Activated naive CD8-positive, alpha-beta T cell treated with anti-CD3 and anti-CD28 coated beads, Interleukin-2, amount 50 U/mL, for 24 hours (primary cell): ENCODE measurements around the gene FERMT1.
"Not testable (repeated sequence)": the region's sequence is repeated elsewhere in the genome, so short reads cannot be mapped to it uniquely, and the experiment has no call there.

ENCODE experiments used
- ATAC-seq: fragments of 150-1000 bp; cut with Tn5 transposase; one replicate; pipeline ENCODE4 v1.10.0; 2021
- DNase-seq: peaks from one replicate; pipeline ENCODE4 v3.0.0; 2021
- H3K27ac Mint-ChIP-seq: one replicate; pipeline ENCODE4 v1.8.0; 2021; ENCODE audit warnings: mild to moderate bottlenecking, mixed read lengths
- H3K27me3 Mint-ChIP-seq: one replicate; pipeline ENCODE4 v1.8.0; 2021; ENCODE audit warnings: mixed read lengths
- H3K36me3 Mint-ChIP-seq: one replicate; pipeline ENCODE4 v1.8.0; 2021; ENCODE audit warnings: low read depth, mixed read lengths
- H3K4me1 Mint-ChIP-seq: one replicate; pipeline ENCODE4 v1.8.0; 2021; ENCODE audit warnings: mixed read lengths
- H3K4me3 Mint-ChIP-seq: one replicate; pipeline ENCODE4 v1.8.0; 2021; ENCODE audit warnings: mild to moderate bottlenecking, moderate library complexity, mixed read lengths
- H3K9me3 Mint-ChIP-seq: one replicate; pipeline ENCODE4 v1.8.0; 2021; ENCODE audit warnings: mixed read lengths

FERMT1 gene

DNA sequence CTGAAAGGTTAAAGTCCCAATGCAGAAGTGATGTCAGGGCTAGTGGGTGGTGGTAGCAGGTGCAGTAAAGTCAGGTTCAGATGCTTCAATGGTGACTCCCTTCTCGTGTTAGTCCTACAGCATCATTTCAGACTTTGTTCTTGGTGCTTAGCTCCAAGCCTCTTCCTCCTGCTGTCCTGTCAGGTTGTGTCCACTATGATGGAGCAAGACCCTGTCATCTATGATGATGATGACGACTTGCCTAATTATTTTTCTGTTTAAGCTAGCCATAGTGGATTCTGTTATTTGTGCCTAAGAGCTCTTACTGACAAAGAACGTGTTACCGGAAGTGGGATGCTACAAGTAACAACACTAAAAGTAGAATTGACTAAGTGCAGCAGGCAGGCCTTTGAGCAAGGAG is 5.0 kb upstream of the FERMT1 start:
- DNase-seq, result no peak
- Mint-ChIP-seq H3K9me3 (no peaks in the 10 kb centered on the region), H3K36me3 (no peaks in the 10 kb centered on the region), H3K27ac (no peak overlapping the region), H3K4me1 (peaks cover 3% of the 10 kb centered on the region), H3K4me3 (no peak overlapping the region), H3K27me3 (peaks cover 26% of the 10 kb centered on the region)
- ATAC-seq, result no peak

DNA sequence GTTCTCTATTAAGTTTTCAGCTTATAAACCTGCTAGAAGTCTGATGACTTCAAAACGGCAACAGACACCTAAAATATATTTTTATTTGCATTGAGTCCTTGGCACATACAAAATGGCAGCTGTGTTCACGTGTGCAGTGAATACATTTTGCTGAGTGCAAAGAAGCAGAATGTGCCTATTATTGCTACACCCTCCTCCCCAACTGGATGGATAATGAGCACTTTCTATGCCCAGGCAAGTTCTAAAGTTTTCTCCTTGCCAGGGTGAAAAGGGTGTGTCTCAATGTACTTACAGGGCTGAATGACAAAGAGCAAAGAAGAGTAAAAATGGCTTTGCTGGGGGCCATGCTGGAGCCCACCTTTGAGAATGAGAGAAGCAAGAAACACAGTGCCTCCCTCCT is 4.0 kb upstream of the FERMT1 start:
- peaks cover 29% of the 10 kb centered on the region for H3K27me3 Mint-ChIP-seq

GRCh38 chr20:6123649-6124014 is 802 bp upstream of the FERMT1 start:
- ATAC-seq, result no peak
- H3K36me3 Mint-ChIP-seq, result no peaks in the 10 kb centered on the region
- peaks cover 3% of the 10 kb centered on the region for H3K4me1 Mint-ChIP-seq
- DNase-seq, result no peak
- no peak overlapping the region for H3K27ac Mint-ChIP-seq
- no peaks in the 10 kb centered on the region for H3K9me3 Mint-ChIP-seq
- H3K27me3 Mint-ChIP-seq, result peaks cover 35% of the 10 kb centered on the region
- no peak overlapping the region for H3K4me3 Mint-ChIP-seq

More for the DNA sequence above, 4.0 kb upstream of the FERMT1 start:
- DNase-seq (no peak), ATAC-seq (no peak)
- Mint-ChIP-seq H3K9me3 (no peaks in the 10 kb centered on the region), H3K27ac (no peak overlapping the region), H3K4me1 (peaks cover 3% of the 10 kb centered on the region), H3K36me3 (no peaks in the 10 kb centered on the region), H3K4me3 (no peak overlapping the region)

DNA sequence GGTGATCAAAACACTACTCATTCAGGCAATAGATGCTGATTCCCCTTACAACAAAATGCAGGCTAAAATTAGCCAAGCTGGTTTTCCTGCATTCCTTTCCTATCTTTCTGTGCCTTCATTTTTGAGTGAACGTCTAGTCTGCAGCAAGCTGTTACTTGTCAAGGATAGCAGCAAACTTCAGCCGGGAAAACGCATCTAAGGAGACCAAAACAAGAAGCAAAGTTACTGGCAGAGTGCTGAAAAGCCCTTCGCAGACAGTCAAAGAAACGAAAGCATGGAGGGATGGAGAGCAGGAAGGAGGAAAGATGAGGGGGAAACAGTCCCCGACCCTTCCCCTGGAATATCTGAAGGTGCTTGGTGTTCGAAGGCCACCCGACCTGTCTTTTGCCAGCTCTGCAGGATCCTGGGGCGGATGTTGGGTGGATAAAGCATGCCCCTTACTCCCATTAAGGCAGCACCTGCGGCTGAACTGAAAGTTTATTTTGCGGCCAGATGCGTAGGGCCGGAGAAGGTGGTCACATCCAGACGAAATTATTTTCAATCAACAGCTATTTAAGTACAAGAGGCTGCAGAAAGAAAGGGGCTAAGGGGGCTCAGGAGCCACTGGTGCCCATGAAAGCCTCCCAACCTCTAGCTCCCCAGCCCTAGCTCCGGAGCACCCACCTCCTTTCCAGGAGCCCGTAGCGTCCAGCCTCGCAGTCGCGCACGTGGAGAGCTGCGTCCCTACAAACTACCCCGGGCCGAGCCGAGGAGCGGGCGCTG is 538 bp downstream of the FERMT1 start:
- H3K27ac Mint-ChIP-seq, result no peak overlapping the region
- peak overlapping the region; percentile 16 for H3K4me3 Mint-ChIP-seq
- no peaks in the 10 kb centered on the region for H3K9me3 Mint-ChIP-seq
- H3K4me1 Mint-ChIP-seq, result peaks cover 3% of the 10 kb centered on the region
- H3K27me3 Mint-ChIP-seq, result peaks cover 35% of the 10 kb centered on the region
- H3K36me3 Mint-ChIP-seq, result no peaks in the 10 kb centered on the region
- ATAC-seq (no peak), DNase-seq (no peak)

DNA sequence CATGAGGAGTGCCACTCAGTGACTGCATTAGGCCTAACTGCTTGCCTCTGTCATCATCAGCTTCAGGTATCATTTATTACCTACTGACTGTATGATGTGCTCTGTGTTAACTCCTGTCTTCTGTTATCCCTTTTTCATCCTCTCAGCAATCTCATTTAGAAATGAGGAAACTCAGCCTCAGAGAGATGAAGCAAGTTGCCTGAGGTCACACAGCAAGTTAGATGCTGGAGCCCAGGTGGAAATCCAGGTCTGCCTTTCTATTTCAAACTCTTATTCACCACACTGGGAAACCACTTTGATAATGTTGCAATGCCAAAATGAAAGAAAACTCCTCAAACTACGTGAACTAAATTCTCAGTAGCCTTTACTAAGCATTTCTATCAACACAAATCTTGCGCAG is 1.3 kb downstream of the FERMT1 start:
- peaks cover 33% of the 10 kb centered on the region for H3K27me3 Mint-ChIP-seq
- H3K36me3 Mint-ChIP-seq, result no peaks in the 10 kb centered on the region
- no peak overlapping the region for H3K27ac Mint-ChIP-seq
- ATAC-seq, result no peak
- no peaks in the 10 kb centered on the region for H3K9me3 Mint-ChIP-seq
- no peak overlapping the region for H3K4me3 Mint-ChIP-seq
- DNase-seq, result no peak
- H3K4me1 Mint-ChIP-seq, result peaks cover 3% of the 10 kb centered on the region

- Mint-ChIP-seq H3K36me3 (no peaks in the 10 kb centered on the region), H3K4me1 (peaks cover 3% of the 10 kb centered on the region), H3K27ac (no peak overlapping the region), H3K27me3 (peaks cover 28% of the 10 kb centered on the region), H3K4me3 (no peak overlapping the region), H3K9me3 (no peaks in the 10 kb centered on the region)
- DNase-seq, result no peak
- no peak for ATAC-seq
These were observed 2.3 kb downstream of the FERMT1 start for GRCh38 chr20:6120491-6120988.

DNA sequence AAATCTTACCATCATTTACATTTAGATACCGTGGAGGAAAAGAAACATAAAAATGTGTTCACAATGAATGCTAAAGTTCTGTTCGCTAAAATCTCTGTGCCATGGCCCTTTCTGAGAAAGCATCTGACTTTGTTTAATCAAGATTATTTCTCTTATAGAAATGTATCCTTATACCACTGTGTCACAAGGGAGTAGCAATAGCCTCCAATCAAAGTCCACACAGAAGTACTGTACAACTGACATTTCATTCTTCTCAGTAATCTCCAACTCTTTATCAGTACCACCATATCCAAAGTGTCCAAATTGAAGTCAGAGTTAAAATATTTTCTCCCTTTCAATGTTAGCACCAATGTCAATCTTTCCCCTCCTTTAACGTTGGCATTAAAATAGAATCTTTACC is 6.1 kb downstream of the FERMT1 start:
- Mint-ChIP-seq H3K36me3 (no peaks in the 10 kb centered on the region), H3K4me3 (no peak overlapping the region), H3K27ac (no peak overlapping the region), H3K27me3 (peaks cover 14% of the 10 kb centered on the region), H3K9me3 (peaks cover 18% of the 10 kb centered on the region), H3K4me1 (no peaks in the 10 kb centered on the region)
- DNase-seq (no peak), ATAC-seq (no peak)

DNA sequence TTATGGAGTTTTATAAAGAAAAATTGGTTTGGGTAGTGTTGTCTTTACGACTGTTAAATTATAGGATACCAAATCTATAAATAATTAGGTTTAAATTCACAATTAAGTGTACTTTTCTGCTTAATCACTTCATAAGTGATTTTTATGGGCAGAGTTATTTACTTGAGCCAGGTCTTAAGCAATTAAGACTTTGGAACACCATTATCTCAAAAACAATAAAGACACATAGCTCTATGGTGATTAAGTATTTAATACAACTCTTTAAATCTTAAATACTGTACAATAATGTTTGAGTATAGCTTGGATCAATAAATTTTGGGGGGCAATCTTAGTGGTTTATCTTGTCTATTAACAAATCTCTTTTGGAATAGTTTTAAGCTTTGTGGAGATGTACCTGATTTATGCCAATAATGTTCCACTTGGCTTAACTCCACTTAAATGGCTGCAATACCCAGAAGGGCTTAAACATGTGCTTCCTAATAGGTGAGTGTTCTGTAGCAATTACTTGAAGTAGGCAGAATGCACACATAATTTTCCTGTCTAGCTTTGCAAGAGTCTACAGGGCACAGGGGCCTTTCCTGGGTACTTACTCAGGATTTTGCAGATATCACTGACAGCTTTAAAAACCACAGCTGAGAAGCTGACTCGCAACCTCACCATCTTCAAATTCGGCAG is 7.5 kb downstream of the FERMT1 start:
- H3K4me3 Mint-ChIP-seq, result no peak overlapping the region
- no peak overlapping the region for H3K27ac Mint-ChIP-seq
- H3K4me1 Mint-ChIP-seq, result no peaks in the 10 kb centered on the region
- peaks cover 18% of the 10 kb centered on the region for H3K9me3 Mint-ChIP-seq
- H3K27me3 Mint-ChIP-seq, result peaks cover 10% of the 10 kb centered on the region
- ATAC-seq (no peak), DNase-seq (no peak)
- H3K36me3 Mint-ChIP-seq, result no peaks in the 10 kb centered on the region

GRCh38 chr20:6114696-6115095 is 8.1 kb downstream of the FERMT1 start:
- DNase-seq (no peak), ATAC-seq (no peak)
- no peaks in the 10 kb centered on the region for H3K36me3 Mint-ChIP-seq
- no peak overlapping the region for H3K4me3 Mint-ChIP-seq
- no peak overlapping the region for H3K27ac Mint-ChIP-seq
- peaks cover 9% of the 10 kb centered on the region for H3K27me3 Mint-ChIP-seq
- peaks cover 18% of the 10 kb centered on the region for H3K9me3 Mint-ChIP-seq
- H3K4me1 Mint-ChIP-seq, result no peaks in the 10 kb centered on the region

GRCh38 chr20:6113951-6114350 is 8.9 kb downstream of the FERMT1 start:
- Mint-ChIP-seq H3K4me3 (no peak overlapping the region), H3K9me3 (peaks cover 18% of the 10 kb centered on the region), H3K4me1 (no peaks in the 10 kb centered on the region), H3K36me3 (no peaks in the 10 kb centered on the region), H3K27ac (no peak overlapping the region), H3K27me3 (peaks cover 6% of the 10 kb centered on the region)
- ATAC-seq (no peak), DNase-seq (no peak)

DNA sequence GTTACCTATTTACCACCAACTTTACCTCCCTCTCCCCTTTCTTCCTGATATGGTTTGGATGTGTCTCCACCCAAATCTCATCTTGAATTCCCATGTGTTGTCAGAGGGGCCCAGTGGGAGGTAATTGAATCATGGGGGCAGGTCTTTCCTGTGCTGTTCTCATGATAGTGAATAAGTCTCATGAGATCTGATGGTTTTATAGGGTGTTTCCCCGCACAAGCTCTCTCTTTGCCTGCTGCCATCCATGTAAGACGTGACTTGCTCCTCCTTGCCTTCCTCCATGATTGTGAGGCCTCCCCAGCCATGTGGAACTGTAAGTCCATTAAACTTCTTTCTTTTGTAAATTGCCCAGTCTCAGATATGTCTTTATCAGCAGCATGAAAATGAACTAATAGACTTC is 9.9 kb downstream of the FERMT1 start:
- ATAC-seq, H3K4me3 Mint-ChIP-seq, DNase-seq, H3K36me3 Mint-ChIP-seq, H3K4me1 Mint-ChIP-seq, H3K27ac Mint-ChIP-seq, H3K27me3 Mint-ChIP-seq: not testable (repeated sequence)
- H3K9me3 Mint-ChIP-seq, result peaks cover 18% of the 10 kb centered on the region

DNA sequence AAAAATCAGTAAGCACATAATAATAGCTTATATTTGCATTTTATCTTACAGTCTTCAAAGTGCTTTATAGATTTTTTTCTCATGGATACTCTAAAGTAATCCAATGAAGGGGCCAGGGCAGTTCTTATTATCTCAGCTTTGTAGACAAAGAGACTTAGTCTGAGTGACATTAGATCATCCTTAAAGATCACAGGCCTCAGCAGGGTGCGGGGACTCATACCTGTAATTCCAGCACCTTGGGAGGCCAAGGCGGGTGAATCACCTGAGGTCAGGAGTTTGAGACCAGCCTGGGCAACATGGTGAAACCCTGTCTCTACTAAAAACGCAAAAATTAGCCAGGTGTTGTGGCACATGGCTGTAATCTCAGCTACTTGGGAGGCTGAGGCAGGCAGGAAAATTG is 14.5 kb downstream of the FERMT1 start:
- Mint-ChIP-seq H3K36me3 (no peaks in the 10 kb centered on the region), H3K27ac (no peak overlapping the region), H3K4me3 (no peak overlapping the region), H3K9me3 (peaks cover 4% of the 10 kb centered on the region), H3K4me1 (no peaks in the 10 kb centered on the region), H3K27me3 (peaks cover 3% of the 10 kb centered on the region)
- ATAC-seq (no peak), DNase-seq (no peak)

DNA sequence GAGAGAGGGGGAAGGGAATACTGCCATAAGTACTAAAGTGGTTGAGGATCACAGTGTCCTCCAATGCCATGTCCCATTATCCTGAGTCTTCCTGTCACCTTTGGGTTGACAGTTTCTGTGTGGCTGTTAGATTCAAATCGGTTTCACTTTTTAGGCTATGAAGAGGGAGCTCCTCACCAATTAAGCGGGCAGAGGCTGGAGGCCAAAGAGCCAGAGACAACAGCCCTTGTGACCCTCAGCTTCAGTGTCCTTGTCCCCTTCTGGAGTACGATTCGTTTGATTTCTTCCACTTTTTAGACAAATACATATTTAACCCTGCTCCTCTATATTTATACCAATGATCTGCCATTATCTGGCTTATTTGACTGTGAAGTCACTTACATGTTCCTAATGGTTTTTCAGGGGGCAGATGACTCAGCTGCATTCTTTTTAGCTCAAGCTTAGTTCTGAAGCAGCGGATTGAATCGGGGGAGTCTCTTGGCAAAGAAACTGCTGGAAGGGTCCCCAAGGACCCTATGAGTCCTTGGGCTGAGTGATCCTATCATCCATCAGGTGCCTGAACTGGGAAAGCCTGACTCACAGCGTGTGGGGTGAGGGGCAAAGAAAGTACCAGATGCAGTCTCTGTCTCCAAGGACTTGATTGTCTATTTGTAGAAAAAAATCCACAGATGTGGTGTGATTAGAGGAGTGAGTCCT is 18.2 kb downstream of the FERMT1 start:
- no peaks in the 10 kb centered on the region for H3K4me1 Mint-ChIP-seq
- H3K27me3 Mint-ChIP-seq, result peaks cover 4% of the 10 kb centered on the region
- DNase-seq (no peak), ATAC-seq (no peak)
- H3K27ac Mint-ChIP-seq, result no peak overlapping the region
- H3K4me3 Mint-ChIP-seq, result no peak overlapping the region
- no peaks in the 10 kb centered on the region for H3K36me3 Mint-ChIP-seq
- H3K9me3 Mint-ChIP-seq, result no peaks in the 10 kb centered on the region

- H3K4me3 Mint-ChIP-seq, result no peak overlapping the region
- ATAC-seq, result no peak
- H3K9me3 Mint-ChIP-seq, result no peaks in the 10 kb centered on the region
These were observed 19.5 kb downstream of the FERMT1 start for GRCh38 chr20:6103301-6103700.

GRCh38 chr20:6101346-6101745 is 21.5 kb downstream of the FERMT1 start:
- no peaks in the 10 kb centered on the region for H3K4me1 Mint-ChIP-seq
- no peak overlapping the region for H3K4me3 Mint-ChIP-seq
- ATAC-seq (no peak), DNase-seq (no peak)
- peaks cover 4% of the 10 kb centered on the region for H3K27me3 Mint-ChIP-seq
- no peaks in the 10 kb centered on the region for H3K36me3 Mint-ChIP-seq
- no peaks in the 10 kb centered on the region for H3K9me3 Mint-ChIP-seq
- H3K27ac Mint-ChIP-seq, result no peak overlapping the region

More at GRCh38 chr20:6103301-6103700, 19.5 kb downstream of the FERMT1 start:
- Mint-ChIP-seq H3K36me3 (no peaks in the 10 kb centered on the region), H3K4me1 (no peaks in the 10 kb centered on the region), H3K27ac (no peak overlapping the region), H3K27me3 (peaks cover 4% of the 10 kb centered on the region)
- DNase-seq, result no peak
